ENCODE data around the gene KATNB1. TPM values are rescaled to one million over a fixed set of nuclear protein-coding genes. Genes with fewer than 3 reads are reported as not detected.

KATNB1 gene
- polyA plus RNA-seq, 3 donors: 16.9 to 35.6 (median 17.7) TPM

DNA sequence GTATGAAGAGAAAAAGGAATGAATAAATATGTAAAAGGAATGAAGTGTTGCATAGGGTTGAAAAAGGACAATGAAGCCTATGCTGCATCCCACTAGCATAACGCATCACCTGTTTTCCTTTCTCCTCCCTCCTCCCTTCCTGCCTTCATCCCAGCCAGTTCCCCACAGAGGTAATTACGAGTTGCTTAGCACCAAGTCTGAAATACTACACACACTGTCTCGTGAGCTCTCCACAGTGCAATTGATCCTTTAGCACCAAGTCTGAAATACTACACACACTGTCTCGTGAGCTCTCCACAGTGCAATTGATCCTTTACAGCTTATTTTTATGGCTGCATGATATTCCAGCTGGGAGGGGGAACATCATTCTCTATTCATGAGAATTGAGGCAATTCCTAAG is 42.0 kb upstream of the KATNB1 start:
- Histone ChIP-seq H3K36me3 (replicated peaks in 1 of 2; ENCODE audit: control insufficient read depth in 1 of 2, insufficient read depth in 2 of 2, low read length in 2 of 2) (no peaks in the 10 kb centered on the region), H3K79me2 (ENCODE audit: insufficient read depth, low read length) (no peaks in the 10 kb centered on the region), H4K20me1 (ENCODE audit: insufficient read depth, low read length) (no peaks in the 10 kb centered on the region), H3K4me1 (ENCODE audit: control insufficient read depth in 1 of 2, insufficient read depth in 2 of 2, low read length in 2 of 2) (peaks cover 41 to 47% of the 10 kb centered on the region in 2 donors), H3K4me2 (replicated peaks; ENCODE audit: extremely low read depth, low read length, poor library complexity, severe bottlenecking) (no peak overlapping the region), H3K4me3 (replicated peaks in 1 of 3; ENCODE audit: low read depth in 2 of 3, low read length in 3 of 3) (no peak overlapping the region), H3K9me3 (replicated peaks in 1 of 2; ENCODE audit: control insufficient read depth in 1 of 2, insufficient read depth in 1 of 2, low read length in 2 of 2) (no peaks in the 10 kb centered on the region), H3K9ac (ENCODE audit: insufficient read depth, low read length, poor library complexity, severe bottlenecking) (no peak overlapping the region), H2AFZ (ENCODE audit: insufficient read depth, low read depth, low read length, poor library complexity, severe bottlenecking) (no peak overlapping the region), H3K27me3 (ENCODE audit: control insufficient read depth in 2 of 2, insufficient read depth in 2 of 2, low read length in 2 of 2) (no peaks in the 10 kb centered on the region), H3K27ac (ENCODE audit: low read depth in 1 of 2, low read length in 2 of 2) (no peak overlapping the region)
- H3K9me3 Mint-ChIP-seq: peaks cover 0 to 2% (median 0%) of the 10 kb centered on the region in 7 donors
- no CpG with 5 or more reads among the region's 4 CpGs for WGBS (ENCODE audit: insufficient coverage)
- no peak for TF ChIP-seq CTCF (IDR thresholded peaks at IDR 0.05)
- no peak for DNase-seq
- peak overlapping the region in 1 of 7 donors; percentile 55 for H3K27ac Mint-ChIP-seq
- peaks cover 46% of the 10 kb centered on the region for H3K4me1 Mint-ChIP-seq
- no peaks in the 10 kb centered on the region for H3K36me3 Mint-ChIP-seq
- intact Hi-C loops (cut with micrococcal nuclease): loop anchor here (5.0 kb wide), 3 partner anchors 39 to 46 kb away; no protein-coding TSS in a partner anchor
- H3K4me3 Mint-ChIP-seq: no peak overlapping the region
- H3K27me3 Mint-ChIP-seq (ENCODE audit: low read depth in 3 of 3): peaks cover 1 to 6% (median 4%) of the 10 kb centered on the region in 3 donors

DNA sequence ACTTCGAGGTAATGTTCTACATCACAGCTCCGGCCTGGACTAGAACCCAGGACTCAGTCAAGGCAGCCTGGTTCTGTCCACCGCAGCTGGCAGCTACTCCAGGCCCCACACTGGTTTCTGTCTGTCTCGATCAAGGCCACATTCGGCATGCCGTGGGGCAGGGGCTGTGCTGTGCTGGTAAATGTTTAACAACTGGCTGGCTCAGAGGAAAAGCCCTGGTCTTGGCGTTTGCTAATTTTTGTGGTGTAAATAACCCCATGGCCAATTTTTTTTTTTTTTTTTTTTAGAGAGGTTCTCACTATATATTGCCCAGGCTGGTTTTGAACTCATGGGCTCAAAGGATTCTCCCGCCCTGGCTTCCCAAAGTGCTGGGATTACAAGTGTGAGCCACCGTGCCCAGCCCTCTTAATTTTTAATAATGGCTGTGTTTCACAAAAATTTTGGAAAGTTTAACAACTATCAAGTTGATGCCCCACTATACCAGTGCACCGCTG is 41.3 kb upstream of the KATNB1 start:
- no peaks in the 10 kb centered on the region for H3K27me3 ChIP-seq (ENCODE audit: control insufficient read depth in 2 of 2, insufficient read depth in 2 of 2, low read length in 2 of 2)
- WGBS (ENCODE audit: insufficient coverage): 83% methylated on average over 6 of the region's 10 CpGs
- peaks cover 0 to 2% (median 0%) of the 10 kb centered on the region in 7 donors for H3K9me3 Mint-ChIP-seq
- no peaks in the 10 kb centered on the region for H3K9me3 ChIP-seq (replicated peaks in 1 of 2; ENCODE audit: control insufficient read depth in 1 of 2, insufficient read depth in 1 of 2, low read length in 2 of 2)
- no peaks in the 10 kb centered on the region for H4K20me1 ChIP-seq (ENCODE audit: insufficient read depth, low read length)
- peaks cover 1 to 5% (median 4%) of the 10 kb centered on the region in 3 donors for H3K27me3 Mint-ChIP-seq (ENCODE audit: low read depth in 3 of 3)
- H3K36me3 Mint-ChIP-seq: no peaks in the 10 kb centered on the region
- no peak for TF ChIP-seq CTCF (IDR thresholded peaks at IDR 0.05)
- intact Hi-C loops (cut with micrococcal nuclease): loop anchor here (5.0 kb wide), 3 partner anchors 38 to 47 kb away; no protein-coding TSS in a partner anchor
- peak overlapping the region in 2 of 3 experiments; percentile 49 to 76 for H3K4me3 ChIP-seq (replicated peaks in 1 of 3; ENCODE audit: low read depth in 2 of 3, low read length in 3 of 3)
- no peaks in the 10 kb centered on the region for H3K79me2 ChIP-seq (ENCODE audit: insufficient read depth, low read length)
- peak overlapping the region; percentile 53 for H3K9ac ChIP-seq (ENCODE audit: insufficient read depth, low read length, poor library complexity, severe bottlenecking)
- H2AFZ ChIP-seq (ENCODE audit: insufficient read depth, low read depth, low read length, poor library complexity, severe bottlenecking): peak overlapping the region; percentile 67
- H3K36me3 ChIP-seq (replicated peaks in 1 of 2; ENCODE audit: control insufficient read depth in 1 of 2, insufficient read depth in 2 of 2, low read length in 2 of 2): no peaks in the 10 kb centered on the region
- H3K27ac Mint-ChIP-seq: peak overlapping the region; percentile 93 to 98 (median 97)
- no peak for DNase-seq
- H3K4me2 ChIP-seq (replicated peaks; ENCODE audit: extremely low read depth, low read length, poor library complexity, severe bottlenecking): peak overlapping the region; percentile 70
- H3K4me1 Mint-ChIP-seq: peaks cover 40% of the 10 kb centered on the region
- H3K27ac ChIP-seq (ENCODE audit: low read depth in 1 of 2, low read length in 2 of 2): peak overlapping the region; percentile 73 to 85
- peak overlapping the region in 1 of 2 donors; percentile 94 for H3K4me3 Mint-ChIP-seq
- peaks cover 37 to 42% of the 10 kb centered on the region in 2 donors for H3K4me1 ChIP-seq (ENCODE audit: control insufficient read depth in 1 of 2, insufficient read depth in 2 of 2, low read length in 2 of 2)

All from CD14-positive monocyte (primary cell).